ENCODE results near the gene SENP7. TPM values are rescaled to one million over a fixed set of nuclear protein-coding genes. Genes with fewer than 3 reads are reported as not detected.
"Not testable (repeated sequence)": the region's sequence is repeated elsewhere in the genome, so short reads cannot be mapped to it uniquely, and the experiment has no call there.

The SENP7 gene
- total RNA-seq, 1 donor from 2014 or later: 26.0 TPM

GRCh38 chr3:101453961-101454360 lies 59.1 kb downstream of the SENP7 start:
- TF ChIP-seq, protein P1, sequence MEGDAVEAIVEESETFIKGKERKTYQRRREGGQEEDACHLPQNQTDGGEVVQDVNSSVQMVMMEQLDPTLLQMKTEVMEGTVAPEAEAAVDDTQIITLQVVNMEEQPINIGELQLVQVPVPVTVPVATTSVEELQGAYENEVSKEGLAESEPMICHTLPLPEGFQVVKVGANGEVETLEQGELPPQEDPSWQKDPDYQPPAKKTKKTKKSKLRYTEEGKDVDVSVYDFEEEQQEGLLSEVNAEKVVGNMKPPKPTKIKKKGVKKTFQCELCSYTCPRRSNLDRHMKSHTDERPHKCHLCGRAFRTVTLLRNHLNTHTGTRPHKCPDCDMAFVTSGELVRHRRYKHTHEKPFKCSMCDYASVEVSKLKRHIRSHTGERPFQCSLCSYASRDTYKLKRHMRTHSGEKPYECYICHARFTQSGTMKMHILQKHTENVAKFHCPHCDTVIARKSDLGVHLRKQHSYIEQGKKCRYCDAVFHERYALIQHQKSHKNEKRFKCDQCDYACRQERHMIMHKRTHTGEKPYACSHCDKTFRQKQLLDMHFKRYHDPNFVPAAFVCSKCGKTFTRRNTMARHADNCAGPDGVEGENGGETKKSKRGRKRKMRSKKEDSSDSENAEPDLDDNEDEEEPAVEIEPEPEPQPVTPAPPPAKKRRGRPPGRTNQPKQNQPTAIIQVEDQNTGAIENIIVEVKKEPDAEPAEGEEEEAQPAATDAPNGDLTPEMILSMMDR (IDR thresholded peaks at IDR 0.05): no peak
- Mint-ChIP-seq H3K36me3 (ENCODE audit: unreplicated experiment) (peaks cover 14% of the 10 kb centered on the region), H3K27ac (ENCODE audit: unreplicated experiment) (no peak overlapping the region), H3K27me3 (ENCODE audit: unreplicated experiment) (no peaks in the 10 kb centered on the region), H3K4me3 (ENCODE audit: unreplicated experiment) (no peak overlapping the region), H3K9me3 (ENCODE audit: unreplicated experiment) (peaks cover 14% of the 10 kb centered on the region), H3K4me1 (ENCODE audit: unreplicated experiment) (peaks cover 5% of the 10 kb centered on the region)
- no peak for DNase-seq (ENCODE audit: extremely low spot score, unreplicated experiment)

DNA sequence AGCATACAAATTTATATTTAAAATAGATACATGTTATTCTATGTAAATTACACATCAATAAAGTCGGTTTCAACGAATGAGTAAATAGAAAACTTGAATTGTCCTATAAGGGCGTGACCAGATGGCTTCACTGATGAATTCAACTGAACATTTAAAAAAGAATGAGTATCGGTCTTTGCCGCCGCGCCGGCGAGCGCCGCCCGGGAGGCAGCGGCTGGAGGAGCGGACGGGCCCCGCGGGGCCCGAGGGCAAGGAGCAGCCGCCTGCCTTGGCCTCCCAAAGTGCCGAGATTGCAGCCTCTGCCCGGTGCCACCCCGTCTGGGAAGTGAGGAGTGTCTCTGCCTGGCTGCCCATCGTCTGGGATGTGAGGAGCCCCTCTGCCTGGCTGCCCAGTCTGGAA lies 74.4 kb downstream of the SENP7 start:
- H3K4me1 Mint-ChIP-seq (ENCODE audit: unreplicated experiment); H3K27ac Mint-ChIP-seq (ENCODE audit: unreplicated experiment): not testable (repeated sequence)
- peaks cover 49% of the 10 kb centered on the region for H3K9me3 Mint-ChIP-seq (ENCODE audit: unreplicated experiment)

DNA sequence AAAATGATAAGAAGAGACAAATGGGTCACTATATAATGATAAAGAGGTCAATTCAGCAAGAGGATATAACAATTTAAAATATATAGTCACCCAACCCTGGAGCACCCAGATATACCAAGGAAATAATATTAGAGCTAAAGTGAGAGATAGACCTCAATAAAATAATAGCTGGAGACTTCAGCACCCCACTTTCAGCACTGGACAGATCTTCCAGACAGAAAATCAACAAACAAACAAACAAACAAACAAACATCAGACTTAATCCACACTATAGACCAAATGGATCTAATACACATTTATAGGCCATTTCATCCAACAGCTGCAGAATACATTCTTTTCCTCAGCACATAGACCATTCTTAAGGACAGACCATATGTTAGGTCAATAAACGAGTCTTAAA lies 79.4 kb downstream of the SENP7 start:
- H3K4me1 Mint-ChIP-seq (ENCODE audit: unreplicated experiment): no peaks in the 10 kb centered on the region
- TF ChIP-seq, protein P1 (IDR thresholded peaks at IDR 0.05): no peak
- H3K27ac Mint-ChIP-seq (ENCODE audit: unreplicated experiment): no peak overlapping the region
- H3K36me3 Mint-ChIP-seq (ENCODE audit: unreplicated experiment): peaks cover 32% of the 10 kb centered on the region
- no peak for DNase-seq (ENCODE audit: extremely low spot score, unreplicated experiment)
- peaks cover 52% of the 10 kb centered on the region for H3K9me3 Mint-ChIP-seq (ENCODE audit: unreplicated experiment)
- H3K4me3 Mint-ChIP-seq (ENCODE audit: unreplicated experiment): no peak overlapping the region
- H3K27me3 Mint-ChIP-seq (ENCODE audit: unreplicated experiment): no peaks in the 10 kb centered on the region

More for the DNA sequence above, 74.4 kb downstream of the SENP7 start:
- H3K27me3 Mint-ChIP-seq (ENCODE audit: unreplicated experiment); H3K4me3 Mint-ChIP-seq (ENCODE audit: unreplicated experiment); DNase-seq (ENCODE audit: extremely low spot score, unreplicated experiment): not testable (repeated sequence)
- H3K36me3 Mint-ChIP-seq (ENCODE audit: unreplicated experiment): peaks cover 41% of the 10 kb centered on the region

DNA sequence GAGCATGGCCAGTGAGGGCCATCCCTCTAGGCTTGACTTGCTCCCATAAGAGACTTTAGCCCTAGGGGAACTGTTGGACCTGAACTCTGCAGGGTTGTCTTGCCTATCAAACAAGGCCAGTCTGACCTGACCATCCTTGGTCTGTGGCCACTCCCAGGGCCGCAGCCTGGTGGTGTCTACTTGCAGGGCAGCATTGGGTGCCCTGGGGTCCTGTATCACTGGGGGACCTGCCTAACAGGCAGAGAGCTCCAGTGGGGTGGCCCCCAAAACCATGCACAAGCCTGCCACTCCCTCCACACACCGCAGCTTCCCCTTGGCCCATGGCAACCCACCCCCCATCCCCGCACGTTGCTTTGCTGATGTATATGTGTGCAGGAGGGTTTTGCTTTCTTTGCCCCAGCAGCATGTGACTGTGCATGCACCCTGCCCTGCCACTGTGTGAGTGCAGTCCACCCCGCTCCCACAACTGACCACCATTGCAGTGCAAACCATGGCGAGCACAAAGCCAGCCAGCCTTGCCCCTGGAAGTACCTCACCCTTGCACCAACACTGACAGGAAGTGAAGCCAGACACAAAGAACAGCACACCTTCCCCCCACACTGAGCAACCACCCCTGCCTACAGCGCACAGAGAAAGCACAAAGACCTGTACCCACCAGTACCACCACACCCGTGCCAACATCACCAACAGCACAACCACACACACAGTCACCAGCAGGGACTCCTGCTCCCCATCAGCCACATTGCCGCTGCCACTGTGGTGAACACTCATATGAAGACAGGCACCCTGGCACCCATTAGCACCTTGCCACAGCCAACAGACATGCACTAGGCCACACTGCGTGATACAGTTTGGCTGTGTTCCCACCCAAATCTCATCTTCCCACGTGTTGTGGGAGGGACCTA lies 88.8 kb downstream of the SENP7 start:
- Mint-ChIP-seq H3K27me3 (ENCODE audit: unreplicated experiment) (no peaks in the 10 kb centered on the region), H3K4me1 (ENCODE audit: unreplicated experiment) (no peaks in the 10 kb centered on the region), H3K27ac (ENCODE audit: unreplicated experiment) (no peak overlapping the region), H3K36me3 (ENCODE audit: unreplicated experiment) (peaks cover 8% of the 10 kb centered on the region), H3K4me3 (ENCODE audit: unreplicated experiment) (no peak overlapping the region), H3K9me3 (ENCODE audit: unreplicated experiment) (peaks cover 22% of the 10 kb centered on the region)
- TF ChIP-seq, protein P1 (IDR thresholded peaks at IDR 0.05): no peak
- DNase-seq (ENCODE audit: extremely low spot score, unreplicated experiment): no peak

GRCh38 chr3:101418851-101419250 lies 94.2 kb downstream of the SENP7 start:
- H3K9me3 Mint-ChIP-seq (ENCODE audit: unreplicated experiment): no peaks in the 10 kb centered on the region
- no peaks in the 10 kb centered on the region for H3K27me3 Mint-ChIP-seq (ENCODE audit: unreplicated experiment)
- no peak overlapping the region for H3K4me3 Mint-ChIP-seq (ENCODE audit: unreplicated experiment)
- H3K36me3 Mint-ChIP-seq (ENCODE audit: unreplicated experiment): peaks cover 10% of the 10 kb centered on the region
- no peak for DNase-seq (ENCODE audit: extremely low spot score, unreplicated experiment)
- H3K27ac Mint-ChIP-seq (ENCODE audit: unreplicated experiment): no peak overlapping the region
- H3K4me1 Mint-ChIP-seq (ENCODE audit: unreplicated experiment): no peaks in the 10 kb centered on the region
- TF ChIP-seq, protein P1 (IDR thresholded peaks at IDR 0.05): no peak

All from osteocyte (in vitro differentiated cells).